Loucy (cell line): Measurements from ENCODE around the gene TTC39B.

Experiments
- EZH2phosphoT487 ChIP-seq: fragments of 200-600 bp; IDR thresholded peaks from 2 replicates; pipeline ENCODE4 v1.6.1; 2018; ENCODE audit warnings: antibody characterized with exemption, mild to moderate bottlenecking, moderate library complexity, borderline replicate concordance
- TF ChIP-seq, protein P1 (sequence below): fragments of 200-600 bp; sonication (generic); conservative IDR thresholded peaks from 2 replicates; pipeline ENCODE4 v1.5.1; 2014; ENCODE audit warnings: mild to moderate bottlenecking, antibody characterized with exemption, low read length

DNA sequence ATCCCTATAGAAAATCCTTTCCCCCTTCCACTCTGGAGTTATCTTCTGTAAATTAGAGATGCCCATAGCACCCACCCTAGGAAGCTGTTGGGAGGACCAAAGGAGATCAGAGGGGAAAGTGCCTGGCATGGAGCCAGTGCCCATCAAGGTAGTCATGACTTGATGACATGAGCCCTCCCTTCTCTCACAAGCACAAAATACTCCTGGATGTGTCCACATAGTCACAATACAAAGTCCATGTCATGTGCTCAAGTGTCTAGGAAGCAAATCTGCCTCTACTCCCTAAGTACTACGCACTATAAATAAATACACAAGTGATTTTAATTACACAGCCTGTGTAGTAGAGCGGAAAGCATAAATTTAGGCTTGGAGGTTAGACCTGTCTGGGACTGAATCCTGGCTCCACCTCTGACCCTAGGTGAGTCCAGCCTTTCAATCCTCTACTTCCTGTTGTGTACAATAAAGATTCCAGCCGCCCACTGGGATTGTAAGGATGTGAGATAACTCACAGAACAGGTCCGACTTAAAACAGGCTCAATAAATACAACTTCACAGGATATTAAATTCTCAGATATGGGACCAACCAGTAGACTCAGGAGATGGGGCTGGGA is 30.6 kb downstream of the TTC39B start:
- TF ChIP-seq, protein P1, sequence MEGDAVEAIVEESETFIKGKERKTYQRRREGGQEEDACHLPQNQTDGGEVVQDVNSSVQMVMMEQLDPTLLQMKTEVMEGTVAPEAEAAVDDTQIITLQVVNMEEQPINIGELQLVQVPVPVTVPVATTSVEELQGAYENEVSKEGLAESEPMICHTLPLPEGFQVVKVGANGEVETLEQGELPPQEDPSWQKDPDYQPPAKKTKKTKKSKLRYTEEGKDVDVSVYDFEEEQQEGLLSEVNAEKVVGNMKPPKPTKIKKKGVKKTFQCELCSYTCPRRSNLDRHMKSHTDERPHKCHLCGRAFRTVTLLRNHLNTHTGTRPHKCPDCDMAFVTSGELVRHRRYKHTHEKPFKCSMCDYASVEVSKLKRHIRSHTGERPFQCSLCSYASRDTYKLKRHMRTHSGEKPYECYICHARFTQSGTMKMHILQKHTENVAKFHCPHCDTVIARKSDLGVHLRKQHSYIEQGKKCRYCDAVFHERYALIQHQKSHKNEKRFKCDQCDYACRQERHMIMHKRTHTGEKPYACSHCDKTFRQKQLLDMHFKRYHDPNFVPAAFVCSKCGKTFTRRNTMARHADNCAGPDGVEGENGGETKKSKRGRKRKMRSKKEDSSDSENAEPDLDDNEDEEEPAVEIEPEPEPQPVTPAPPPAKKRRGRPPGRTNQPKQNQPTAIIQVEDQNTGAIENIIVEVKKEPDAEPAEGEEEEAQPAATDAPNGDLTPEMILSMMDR = no peak
- TF ChIP-seq EZH2phosphoT487 = no peak
